ENCODE results near the gene SDCBP2. TPM values are rescaled to one million over a fixed set of nuclear protein-coding genes. Genes with fewer than 3 reads are reported as not detected.

SDCBP2 gene
- total and polyA plus RNA-seq, 11 donors, result 0.65 to 4.2 (median 2.1) TPM

GRCh38 chr20:1278993-1279392 is 49.9 kb downstream of the SDCBP2 start:
- H3K27me3 ChIP-seq, result no peaks in the 10 kb centered on the region
- H3K4me1 ChIP-seq, result peaks cover 0 to 16% (median 4%) of the 10 kb centered on the region in 12 donors
- DNase-seq (no peak), ATAC-seq (no peak)
- WGBS, 4 donors, result 92 to 94% (median 94%) methylated on average over 4 of the region's 4 CpGs
- no peaks in the 10 kb centered on the region for H3K9me3 ChIP-seq
- no peak overlapping the region for H3K4me3 ChIP-seq
- no peaks in the 10 kb centered on the region for H3K36me3 ChIP-seq
- intact Hi-C loops (cut with DNase I), result no loop called here
- no peak overlapping the region for H3K27ac ChIP-seq
- TF ChIP-seq CTCF (IDR thresholded peaks at IDR 0.05), result no peak
- no peak for TF ChIP-seq POLR2A (IDR thresholded peaks at IDR 0.05)

- peaks cover 0 to 16% (median 4%) of the 10 kb centered on the region in 12 donors for H3K4me1 ChIP-seq
- no peak for TF ChIP-seq CTCF (IDR thresholded peaks at IDR 0.05)
- no peak for TF ChIP-seq POLR2A (IDR thresholded peaks at IDR 0.05)
- intact Hi-C loops (cut with DNase I), result no loop called here
- no peak for ATAC-seq
- no peak for DNase-seq
- 86 to 94% (median 92%) methylated on average over 7 to 8 of the region's 8 CpGs for WGBS, 4 donors
- H3K27me3 ChIP-seq, result no peaks in the 10 kb centered on the region
- no peak overlapping the region for H3K27ac ChIP-seq
- H3K9me3 ChIP-seq, result no peaks in the 10 kb centered on the region
- no peaks in the 10 kb centered on the region for H3K36me3 ChIP-seq
- H3K4me3 ChIP-seq, result no peak overlapping the region
These were observed 51.2 kb downstream of the SDCBP2 start for GRCh38 chr20:1277529-1278322.

GRCh38 chr20:1275919-1276318 is 53.0 kb downstream of the SDCBP2 start:
- H3K27me3 ChIP-seq, result no peaks in the 10 kb centered on the region
- no peak overlapping the region for H3K4me3 ChIP-seq
- TF ChIP-seq POLR2A (IDR thresholded peaks at IDR 0.05) (no peak), CTCF (IDR thresholded peaks at IDR 0.05) (no peak)
- H3K27ac ChIP-seq, result no peak overlapping the region
- WGBS, 4 donors, result 84 to 100% (median 88%) methylated on average over 1 to 2 of the region's 2 CpGs
- ATAC-seq (no peak), DNase-seq (no peak)
- peaks cover 0 to 2% (median 0%) of the 10 kb centered on the region in 9 donors for H3K36me3 ChIP-seq
- intact Hi-C loops (cut with DNase I), result no loop called here
- H3K4me1 ChIP-seq, result peaks cover 0 to 7% (median 0%) of the 10 kb centered on the region in 12 donors
- H3K9me3 ChIP-seq, result no peaks in the 10 kb centered on the region

GRCh38 chr20:1274485-1275311 is 54.2 kb downstream of the SDCBP2 start:
- no peaks in the 10 kb centered on the region for H3K27me3 ChIP-seq
- no peak for TF ChIP-seq CTCF (IDR thresholded peaks at IDR 0.05)
- no peak for TF ChIP-seq POLR2A (IDR thresholded peaks at IDR 0.05)
- no peak for DNase-seq
- intact Hi-C loops (cut with DNase I), result no loop called here
- no peaks in the 10 kb centered on the region for H3K4me1 ChIP-seq
- H3K9me3 ChIP-seq, result no peaks in the 10 kb centered on the region
- 88 to 92% (median 89%) methylated on average over 14 of the region's 14 CpGs for WGBS, 4 donors
- no peak overlapping the region for H3K27ac ChIP-seq
- H3K4me3 ChIP-seq, result no peak overlapping the region
- peak in 3 of 4 donors; percentile 32 to 35 (median 33) for ATAC-seq
- H3K36me3 ChIP-seq, result peaks cover 0 to 3% (median 0%) of the 10 kb centered on the region in 9 donors

All from heart left ventricle (tissue), 16 donors.